Heart left ventricle (tissue), 16 donors: ENCODE results near the gene IL17RC. TPM values are rescaled to one million over a fixed set of nuclear protein-coding genes. Genes with fewer than 3 reads are reported as not detected.
"Not testable (repeated sequence)": the region's sequence is repeated elsewhere in the genome, so short reads cannot be mapped to it uniquely, and the experiment has no call there.

Source experiments
- ATAC-seq, 4 donors: fragments of 200-7000 bp; cut with Tn5 transposase; one replicate each; pipeline ENCODE4 v1.9.1; 2020 to 2022; ENCODE audit warnings: moderate library complexity in 4 of 4, mild to moderate bottlenecking in 3 of 4, moderate number of reproducible peaks in 1 of 4
- DNase-seq, 5 donors: peaks; one replicate each; pipeline ENCODE4 v3.0.0-alpha.2; 2020
- H3K27ac ChIP-seq, 12 donors: fragments of 200-600 bp; sonication (generic) in 4 of 12; one replicate each; pipeline versions ENCODE4 v1.5.0 to v1.8.0; 2016 to 2022; ENCODE audit warnings: mild to moderate bottlenecking in 2 of 12
- H3K27me3 ChIP-seq, 9 donors: fragments of 200-600 bp; sonication (generic) in 2 of 9; one replicate each; pipeline versions ENCODE4 v1.5.1 to v1.8.0; 2016 to 2022; ENCODE audit warnings: mild to moderate bottlenecking in 3 of 9
- H3K36me3 ChIP-seq, 9 donors: fragments of 200-600 bp; sonication (generic) in 2 of 9; one replicate each; pipeline versions ENCODE4 v1.5.0 to v1.8.0; 2018 to 2022; ENCODE audit warnings: mild to moderate bottlenecking in 2 of 9
- H3K4me1 ChIP-seq, 12 donors: fragments of 200-600 bp; sonication (generic) in 4 of 12; one replicate each; pipeline versions ENCODE4 v1.5.0 to v1.8.0; 2016 to 2022; ENCODE audit warnings: mild to moderate bottlenecking in 3 of 12
- H3K4me3 ChIP-seq, 12 donors: fragments of 200-600 bp; sonication (generic) in 4 of 12; one replicate each; pipeline versions ENCODE4 v1.5.0 to v1.8.0; 2017 to 2022; ENCODE audit warnings: mild to moderate bottlenecking in 9 of 12, moderate library complexity in 4 of 12
- H3K9me3 ChIP-seq, 12 donors: fragments of 200-600 bp; sonication (generic) in 4 of 12; one replicate each; pipeline versions ENCODE4 v1.5.0 to v1.8.0; 2016 to 2022; ENCODE audit warnings: mild to moderate bottlenecking in 1 of 12
- POLR2A ChIP-seq, 2 donors: fragments of 450-650 bp; IDR thresholded peaks; one replicate each; pipeline ENCODE4 v1.6.1; 2017; ENCODE audit warnings: antibody characterized with exemption in 2 of 2, mild to moderate bottlenecking in 2 of 2, moderate library complexity in 2 of 2
- WGBS, 4 donors: extraction: QIAGEN DNeasy Blood & Tissue Kit in 2 of 4; methylation state at CpG; one replicate each; pipeline versions ENCODE4 v1.1.5 to v1.1.7; 2013 to 2018; 5-methylcytosine and 5-hydroxymethylcytosine counted together
- intact Hi-C, 10 donors: fragments of 100-400 bp; cut with DNase I; formaldehyde crosslinking; loops; one replicate each; pipeline versions ENCODE4 v1.11.1 to v1.14.2; 2022
- polyA plus RNA-seq, 2 donors: library from polyadenylated mRNA; stranded (reverse); fragments of 200-250 nt; gene quantifications; one replicate each; pipeline ENCODE4 v1.2.3, GENCODE V29; 2013
- total RNA-seq, 9 donors: library from RNA; depleted of rRNA in 2 of 9; stranded (reverse); fragments of >200 nt in 2 of 9; fragmentation: NEBNext Ultra II Directional in 3 of 9; extraction: Animal tissue kit (Norgen Biotek cat#: 25700) in 3 of 9; gene quantifications; one replicate each; pipeline versions ENCODE4 v1.1.0 to v1.2.4, GENCODE V29; 2016 to 2023
- TF ChIP-seq, protein P1 (sequence below), 12 donors: fragments of 200-600 bp; sonication (generic) in 4 of 12; IDR thresholded peaks; one replicate each; pipeline versions ENCODE4 v1.5.0 to v1.8.0; 2018 to 2022; ENCODE audit warnings: antibody characterized with exemption in 12 of 12, mild to moderate bottlenecking in 5 of 12
- donor health status: ischemic (EF 13 %, LVEDD 7.1; RV severe dilation, severe dysfunction).
- donor health status: healthy with polysubstance abuse.
- donor health status: DM: no; HTN: yes; CAD: no.
- donor health status: DM: no; HTN: no; CAD: no.
- donor health status: ischemic (EF 25% LVEDD 6.9; RV normal size, moderate dysfunction).
- donor health status: ischemic (EF 25% LVEDD 5.7; RV mildly dilated, moderate dysfunction).
- donor health status: healthy.
- donor health status: DM: yes; HTN: yes; CAD: no.
- donor health status: ischemic (EF 35%, LVEDD 5.7; RV mildly dilated, moderate dysfunction).
- donor health status: nonischemic (EF 11% LVEDD 7.7; RV severe dilation, severe dysfunction).
- donor health status: DM: yes; HTN: yes; CAD: no.
- donor health status: PGD.
- donor health status: ischemic (EF 29% LVEDD 5.4; RV normal size, mild dysfunction).
- donor health status: nonischemic (EF 23%, LVEDD 6.1; RV moderate dilation, normal function).

The IL17RC gene
- total and polyA plus RNA-seq, 11 donors = 20.6 to 45.3 (median 30.9) TPM

DNA sequence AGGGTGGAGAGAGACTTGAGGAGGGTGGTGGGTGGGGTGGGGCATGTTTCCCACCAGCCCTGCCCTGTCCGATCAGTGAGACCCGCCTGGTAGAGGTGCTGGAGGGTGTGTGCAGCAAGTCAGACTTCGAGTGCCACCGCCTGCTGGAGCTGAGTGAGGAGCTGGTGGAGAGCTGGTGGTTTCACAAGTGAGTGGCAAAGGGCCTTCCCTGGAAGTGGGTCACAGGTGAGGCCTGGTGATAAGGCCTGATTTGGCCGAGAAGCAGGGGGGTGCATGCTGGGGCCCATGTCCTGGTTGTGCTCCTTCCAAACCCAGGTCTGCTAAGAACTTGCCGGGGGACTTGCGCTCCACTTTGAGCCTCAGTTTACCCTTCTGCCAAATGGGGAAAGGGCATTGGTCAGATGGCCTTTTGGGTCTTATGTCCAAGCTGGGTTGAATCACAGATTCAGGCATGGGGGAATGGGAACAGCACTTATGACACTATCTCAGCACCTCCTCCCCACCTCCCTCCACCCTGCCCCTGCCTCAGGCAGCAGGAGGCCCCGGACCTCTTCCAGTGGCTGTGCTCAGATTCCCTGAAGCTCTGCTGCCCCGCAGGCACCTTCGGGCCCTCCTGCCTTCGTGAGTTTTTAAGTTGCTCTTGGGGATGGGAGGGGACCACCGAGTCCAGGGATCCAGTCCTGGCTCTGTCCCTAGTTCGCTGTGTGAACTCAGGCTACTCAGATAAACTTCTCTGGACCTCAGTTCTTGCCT is 20.8 kb downstream of the IL17RC start:
- WGBS, 4 donors = 92 to 97% (median 94%) methylated on average over 12 to 13 of the region's 13 CpGs

DNA sequence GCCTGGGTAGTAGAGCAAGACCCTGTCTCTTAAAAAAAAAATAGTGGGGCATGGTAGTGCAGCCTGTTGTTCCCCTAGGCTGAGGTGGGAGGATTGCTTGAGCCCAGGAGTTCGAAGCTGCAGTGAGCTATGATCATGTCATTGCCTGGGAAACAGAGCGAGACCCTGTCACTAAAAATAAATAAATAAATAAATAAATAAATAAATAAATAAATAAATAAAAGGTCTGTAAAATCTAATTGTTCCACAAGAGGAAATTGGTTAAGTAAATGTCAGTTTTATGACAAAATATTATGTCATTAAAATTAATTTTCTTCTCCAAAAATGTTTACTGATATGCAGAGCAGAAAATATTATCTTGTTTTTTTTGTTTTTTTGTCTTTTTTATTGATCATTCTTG is 22.1 kb downstream of the IL17RC start:
- DNase-seq (no peak), ATAC-seq (no peak)
- TF ChIP-seq POLR2A (IDR thresholded peaks at IDR 0.05) = no peak
- TF ChIP-seq, protein P1, sequence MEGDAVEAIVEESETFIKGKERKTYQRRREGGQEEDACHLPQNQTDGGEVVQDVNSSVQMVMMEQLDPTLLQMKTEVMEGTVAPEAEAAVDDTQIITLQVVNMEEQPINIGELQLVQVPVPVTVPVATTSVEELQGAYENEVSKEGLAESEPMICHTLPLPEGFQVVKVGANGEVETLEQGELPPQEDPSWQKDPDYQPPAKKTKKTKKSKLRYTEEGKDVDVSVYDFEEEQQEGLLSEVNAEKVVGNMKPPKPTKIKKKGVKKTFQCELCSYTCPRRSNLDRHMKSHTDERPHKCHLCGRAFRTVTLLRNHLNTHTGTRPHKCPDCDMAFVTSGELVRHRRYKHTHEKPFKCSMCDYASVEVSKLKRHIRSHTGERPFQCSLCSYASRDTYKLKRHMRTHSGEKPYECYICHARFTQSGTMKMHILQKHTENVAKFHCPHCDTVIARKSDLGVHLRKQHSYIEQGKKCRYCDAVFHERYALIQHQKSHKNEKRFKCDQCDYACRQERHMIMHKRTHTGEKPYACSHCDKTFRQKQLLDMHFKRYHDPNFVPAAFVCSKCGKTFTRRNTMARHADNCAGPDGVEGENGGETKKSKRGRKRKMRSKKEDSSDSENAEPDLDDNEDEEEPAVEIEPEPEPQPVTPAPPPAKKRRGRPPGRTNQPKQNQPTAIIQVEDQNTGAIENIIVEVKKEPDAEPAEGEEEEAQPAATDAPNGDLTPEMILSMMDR (IDR thresholded peaks at IDR 0.05) = no peak
- Histone ChIP-seq H3K36me3 (peaks cover 0 to 53% (median 37%) of the 10 kb centered on the region in 9 donors), H3K27ac (no peak overlapping the region), H3K4me1 (peaks cover 7 to 25% (median 13%) of the 10 kb centered on the region in 12 donors), H3K9me3 (no peaks in the 10 kb centered on the region), H3K4me3 (no peak overlapping the region), H3K27me3 (no peaks in the 10 kb centered on the region)
- intact Hi-C loops = loop anchor here in 2 of 10 donors (10.0 kb wide), 1 partner anchor 286 kb away; no protein-coding TSS in a partner anchor
- WGBS, 4 donors = 97 to 98% (median 97%) methylated on average over 2 of the region's 2 CpGs

More for the DNA sequence above, 20.8 kb downstream of the IL17RC start:
- no peaks in the 10 kb centered on the region for H3K9me3 ChIP-seq
- peaks cover 0 to 51% (median 33%) of the 10 kb centered on the region in 9 donors for H3K36me3 ChIP-seq
- no peak for DNase-seq
- TF ChIP-seq POLR2A (IDR thresholded peaks at IDR 0.05) = no peak
- TF ChIP-seq, protein P1 (IDR thresholded peaks at IDR 0.05) = no peak
- intact Hi-C loops = loop anchor here in 2 of 10 donors (10.0 kb wide), 1 partner anchor 287 kb away; no protein-coding TSS in a partner anchor
- peaks cover 7 to 31% (median 18%) of the 10 kb centered on the region in 12 donors for H3K4me1 ChIP-seq
- H3K4me3 ChIP-seq = no peak overlapping the region
- ATAC-seq = no peak
- H3K27me3 ChIP-seq = no peaks in the 10 kb centered on the region
- H3K27ac ChIP-seq = no peak overlapping the region

DNA sequence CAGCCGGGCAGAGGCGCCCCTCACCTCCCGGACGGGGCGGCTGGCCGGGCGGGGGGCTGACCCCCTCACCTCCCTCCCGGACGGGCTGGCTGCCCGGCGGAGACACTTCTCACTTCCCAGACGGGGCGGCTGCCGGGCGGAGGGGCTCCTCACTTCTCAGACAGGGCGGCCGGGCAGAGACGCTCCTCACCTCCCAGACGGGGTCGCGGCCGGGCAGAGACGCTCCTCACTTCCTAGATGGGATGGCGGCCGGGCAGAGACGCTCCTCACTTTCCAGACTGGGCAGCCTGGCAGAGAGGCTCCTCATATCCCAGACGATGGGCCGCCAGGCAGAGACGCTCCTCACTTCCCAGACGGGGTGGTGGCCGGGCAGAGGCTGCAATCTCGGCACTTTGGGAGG is 23.0 kb downstream of the IL17RC start:
- not testable (repeated sequence) for H3K9me3 ChIP-seq, DNase-seq, H3K27me3 ChIP-seq, ATAC-seq, H3K4me3 ChIP-seq, H3K27ac ChIP-seq
- intact Hi-C loops = loop anchor here in 4 of 10 donors (10.0 kb wide), 3 partner anchors 175 to 285 kb away; partner anchors contain the start of gene BRK1 (in 1 of the 4)
- WGBS, 4 donors = 94 to 98% (median 96%) methylated on average over 9 to 30 of the region's 32 CpGs
- Histone ChIP-seq H3K36me3 (peaks cover 0 to 56% (median 40%) of the 10 kb centered on the region in 9 donors), H3K4me1 (peaks cover 1 to 16% (median 5%) of the 10 kb centered on the region in 12 donors)

DNA sequence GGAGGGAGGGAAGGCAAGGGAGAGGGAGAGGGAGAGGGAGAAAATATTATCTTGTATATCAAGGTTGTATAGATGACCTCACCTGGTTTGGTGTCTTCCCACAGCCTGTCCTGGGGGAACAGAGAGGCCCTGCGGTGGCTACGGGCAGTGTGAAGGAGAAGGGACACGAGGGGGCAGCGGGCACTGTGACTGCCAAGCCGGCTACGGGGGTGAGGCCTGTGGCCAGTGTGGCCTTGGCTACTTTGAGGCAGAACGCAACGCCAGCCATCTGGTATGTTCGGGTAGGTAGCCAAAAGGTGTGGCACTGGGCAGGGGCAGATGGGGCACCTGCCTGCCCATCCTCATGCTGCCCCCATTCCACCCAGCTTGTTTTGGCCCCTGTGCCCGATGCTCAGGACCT is 23.8 kb downstream of the IL17RC start:
- peaks cover 0 to 56% (median 40%) of the 10 kb centered on the region in 9 donors for H3K36me3 ChIP-seq
- ATAC-seq = no peak
- TF ChIP-seq, protein P1 (IDR thresholded peaks at IDR 0.05) = no peak
- TF ChIP-seq POLR2A (IDR thresholded peaks at IDR 0.05) = no peak
- H3K27ac ChIP-seq = no peak overlapping the region
- no peaks in the 10 kb centered on the region for H3K27me3 ChIP-seq
- no peaks in the 10 kb centered on the region for H3K9me3 ChIP-seq
- intact Hi-C loops = loop anchor here in 2 of 10 donors (10.0 kb wide), 2 partner anchors 174 to 226 kb away; partner anchors contain the start of gene BRK1 (in 1 of the 2)
- no peak for DNase-seq
- no peak overlapping the region for H3K4me3 ChIP-seq
- 93 to 98% (median 97%) methylated on average over 10 of the region's 10 CpGs for WGBS, 4 donors
- H3K4me1 ChIP-seq = peaks cover 0 to 8% (median under 1%) of the 10 kb centered on the region in 12 donors
